Stimulated activated CD4-positive, alpha-beta T cell treated with anti-CD3 and anti-CD28 coated beads, Interleukin-2, amount 100 ng/mL, for 48 hours (primary cell): ENCODE measurements around the gene TP53I13.
"Not testable (repeated sequence)": the region's sequence is repeated elsewhere in the genome, so short reads cannot be mapped to it uniquely, and the experiment has no call there.

Experiments used
- DNase-seq, 2 donors: peaks; one replicate each; pipeline ENCODE4 v3.0.0-alpha.2; 2020

The TP53I13 gene, protein sequence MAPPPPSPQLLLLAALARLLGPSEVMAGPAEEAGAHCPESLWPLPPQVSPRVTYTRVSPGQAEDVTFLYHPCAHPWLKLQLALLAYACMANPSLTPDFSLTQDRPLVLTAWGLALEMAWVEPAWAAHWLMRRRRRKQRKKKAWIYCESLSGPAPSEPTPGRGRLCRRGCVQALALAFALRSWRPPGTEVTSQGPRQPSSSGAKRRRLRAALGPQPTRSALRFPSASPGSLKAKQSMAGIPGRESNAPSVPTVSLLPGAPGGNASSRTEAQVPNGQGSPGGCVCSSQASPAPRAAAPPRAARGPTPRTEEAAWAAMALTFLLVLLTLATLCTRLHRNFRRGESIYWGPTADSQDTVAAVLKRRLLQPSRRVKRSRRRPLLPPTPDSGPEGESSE

GRCh38 chr17:29568331-29569244, at the start of gene TP53I13:
TP53I13 (plus strand) TSS chr17:29568701; CDS start chr17:29568759, 58 bp downstream.
- DNase-seq = peak; percentile 80 to 84

DNA sequence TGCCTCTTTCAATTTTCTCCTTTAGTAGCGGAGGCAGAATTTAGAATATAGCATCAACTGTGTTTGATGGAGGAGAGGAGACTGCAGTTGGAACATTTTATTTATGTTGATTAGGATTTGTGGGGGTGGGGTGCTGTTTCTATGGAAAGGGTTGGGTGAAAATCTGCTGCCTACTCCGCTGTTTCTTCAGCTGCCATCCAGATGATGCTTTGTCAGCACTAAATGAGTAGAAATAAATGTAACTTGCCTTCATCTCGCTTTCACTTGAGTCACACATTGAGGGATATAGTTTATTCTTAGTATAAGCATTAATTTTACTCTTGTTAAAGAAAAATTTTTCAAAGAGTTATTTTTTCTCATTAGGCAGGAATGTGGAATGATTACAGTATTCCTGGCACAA, 43.8 kb upstream of the TP53I13 start:
- DNase-seq = no peak

DNA sequence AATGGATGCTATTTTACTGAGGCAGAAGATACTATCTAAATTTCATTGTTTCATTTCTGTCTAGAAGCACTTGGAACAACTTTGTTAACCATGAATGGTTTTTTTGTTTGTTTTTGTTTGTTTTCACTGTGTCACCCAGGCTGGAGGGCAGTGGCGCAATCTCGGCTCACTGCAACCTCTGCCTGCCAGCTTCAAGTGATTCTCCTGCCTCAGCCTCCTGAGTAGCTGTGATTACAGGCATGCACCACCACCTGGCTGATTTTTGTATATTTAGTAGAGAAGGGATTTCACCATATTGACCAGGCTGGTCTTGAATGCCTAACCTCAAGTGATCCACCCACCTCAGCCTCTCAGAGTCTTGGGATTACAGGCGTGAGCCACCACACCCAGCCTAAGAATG, 42.2 kb upstream of the TP53I13 start:
- DNase-seq = no peak

- DNase-seq = no peak
Observed at GRCh38 chr17:29533976-29534375, 34.5 kb upstream of the TP53I13 start.

DNA sequence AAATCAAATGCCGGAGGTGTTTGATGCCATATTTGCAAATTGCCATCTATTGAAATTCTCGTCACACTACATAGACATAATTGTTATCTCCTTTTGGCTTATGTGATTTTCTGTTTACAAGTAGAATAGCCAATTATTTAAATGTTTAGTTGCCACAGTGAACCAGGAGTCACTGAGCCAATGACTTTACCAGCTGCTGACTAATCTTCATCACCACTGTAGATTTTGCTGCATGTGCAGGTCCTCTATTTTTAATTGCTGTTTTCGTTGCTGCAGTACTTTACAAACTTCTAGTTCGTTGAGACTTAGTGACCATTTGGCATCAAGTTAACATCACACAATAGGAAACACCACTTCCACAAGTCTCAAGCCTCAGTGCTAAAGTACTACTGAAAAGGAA, 24.4 kb upstream of the TP53I13 start:
- no peak for DNase-seq

GRCh38 chr17:29546085-29546484, 22.4 kb upstream of the TP53I13 start:
- DNase-seq = no peak

GRCh38 chr17:29546830-29547229, 21.7 kb upstream of the TP53I13 start:
- DNase-seq = no peak

DNA sequence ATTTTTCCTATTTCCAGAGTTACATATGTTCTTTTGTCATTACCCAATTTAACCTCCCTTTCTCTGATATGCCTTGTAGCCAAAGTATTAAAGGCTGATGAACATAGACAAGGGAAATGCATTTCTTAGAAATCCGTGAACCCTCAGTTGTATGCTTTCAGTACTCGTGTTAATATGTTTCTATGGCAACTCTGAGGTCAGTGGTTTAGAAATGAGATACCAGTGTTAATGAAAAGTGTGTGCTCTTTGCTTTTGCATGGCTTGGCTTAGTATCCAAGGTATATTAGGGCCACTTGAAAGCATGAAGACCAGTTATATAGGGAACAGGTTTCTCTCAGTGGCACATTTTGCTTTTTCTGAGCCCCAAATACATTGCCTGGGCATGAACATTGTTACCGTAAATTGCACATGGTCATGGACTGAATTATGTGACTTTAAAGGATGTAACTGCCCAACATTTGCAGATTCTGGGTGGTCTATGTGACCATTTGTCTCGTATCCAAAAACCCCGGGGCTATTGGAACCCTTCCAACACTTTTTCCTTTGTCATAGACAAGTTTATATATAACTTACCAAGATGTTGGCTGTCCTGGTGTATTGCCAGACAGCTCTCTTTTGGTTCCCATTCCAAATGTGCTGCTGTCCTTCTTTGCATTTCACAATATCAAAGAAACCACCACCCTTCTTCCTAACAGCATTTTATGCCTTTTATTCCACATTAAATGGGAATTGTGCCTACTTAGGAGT, 19.2 kb upstream of the TP53I13 start:
- no peak for DNase-seq

- DNase-seq = no peak
Observed at GRCh38 chr17:29555840-29556239, 12.7 kb upstream of the TP53I13 start.

GRCh38 chr17:29557085-29557738, 11.3 kb upstream of the TP53I13 start:
- no peak for DNase-seq

- DNase-seq = no peak
Observed at GRCh38 chr17:29557739-29558116, 10.8 kb upstream of the TP53I13 start.

DNA sequence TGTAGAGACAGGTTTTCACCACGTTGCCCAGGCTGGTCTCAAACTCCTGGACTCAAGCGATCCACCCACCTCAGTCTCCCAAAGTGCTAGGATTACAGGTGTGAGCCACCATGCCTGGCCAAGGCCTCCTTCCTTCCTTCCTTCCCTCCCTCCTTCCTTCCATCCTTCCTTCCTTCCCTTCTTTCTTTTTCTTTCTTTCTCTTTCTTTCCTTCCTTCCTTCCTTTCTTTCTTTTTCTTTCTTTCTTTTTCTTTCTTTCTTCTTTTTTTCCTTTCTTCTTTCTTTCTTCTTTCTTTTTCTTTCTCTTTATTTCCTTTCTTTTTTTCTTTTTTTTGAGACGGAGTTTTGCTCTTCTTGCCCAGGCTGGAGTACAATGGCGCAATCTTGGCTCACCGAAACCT, 10.4 kb upstream of the TP53I13 start:
- not testable (repeated sequence) for DNase-seq

DNA sequence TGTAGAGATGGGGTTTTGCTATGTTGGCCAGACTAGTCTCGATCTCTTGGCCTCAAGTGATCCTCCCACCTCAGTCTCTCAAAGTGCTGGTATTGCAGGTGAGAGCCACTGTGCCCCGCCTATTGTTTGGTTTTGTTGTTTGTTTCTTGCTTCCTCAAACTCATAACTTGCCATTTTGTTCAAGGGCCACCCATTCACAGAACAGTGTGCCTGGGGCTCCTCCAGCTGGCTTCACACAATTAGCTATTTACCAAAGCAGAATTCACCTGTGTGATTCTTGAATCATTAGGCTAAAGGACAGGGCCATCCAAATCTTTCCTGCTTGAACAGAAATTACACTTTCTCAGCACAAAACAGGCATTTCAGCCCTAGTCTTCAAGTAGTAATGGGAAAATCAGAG, 8.9 kb upstream of the TP53I13 start:
- DNase-seq = no peak

DNA sequence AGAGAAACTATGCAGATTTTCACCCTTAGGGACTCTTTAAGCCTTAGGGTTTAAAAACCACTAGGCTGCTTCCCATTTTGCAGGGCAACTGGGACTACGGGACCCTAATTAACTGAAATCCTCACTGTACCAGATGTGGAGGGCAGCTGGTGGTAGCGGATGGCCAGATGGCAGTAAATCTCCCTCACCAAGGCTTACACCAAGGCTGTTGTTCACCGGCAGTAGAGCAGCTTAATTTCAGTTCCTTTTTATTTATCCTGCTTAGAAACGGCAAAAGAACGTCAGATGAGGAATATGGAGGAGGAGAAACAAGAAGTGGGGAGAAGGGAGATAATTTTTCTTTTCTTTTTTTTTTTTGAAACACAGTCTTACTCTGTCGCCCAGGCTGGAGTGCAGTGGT, 8.2 kb upstream of the TP53I13 start:
- DNase-seq = no peak

- DNase-seq = no peak
Observed at GRCh38 chr17:29561554-29562517, 6.7 kb upstream of the TP53I13 start.

DNA sequence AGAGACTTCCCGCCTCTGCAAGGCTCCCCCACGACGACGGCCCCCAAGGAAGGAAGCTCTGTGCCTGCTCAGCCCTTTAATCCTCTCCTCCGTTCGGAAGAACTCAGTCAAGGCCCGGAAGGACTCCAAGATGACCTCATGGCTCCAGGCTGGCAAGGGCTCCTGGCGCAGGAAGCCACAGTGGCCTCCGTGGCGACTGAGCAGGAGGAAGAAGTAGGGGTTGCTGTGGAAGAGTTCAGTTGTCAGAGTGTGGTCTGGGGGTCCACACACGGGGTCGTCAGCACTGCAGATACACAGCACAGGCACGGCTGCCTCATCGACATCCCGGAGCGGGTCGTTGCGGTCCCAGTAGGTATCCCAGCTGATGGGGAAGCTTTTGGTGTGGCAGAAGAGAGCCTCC, 5.9 kb upstream of the TP53I13 start:
- no peak for DNase-seq

GRCh38 chr17:29563816-29564215, 4.7 kb upstream of the TP53I13 start:
- DNase-seq = no peak

DNA sequence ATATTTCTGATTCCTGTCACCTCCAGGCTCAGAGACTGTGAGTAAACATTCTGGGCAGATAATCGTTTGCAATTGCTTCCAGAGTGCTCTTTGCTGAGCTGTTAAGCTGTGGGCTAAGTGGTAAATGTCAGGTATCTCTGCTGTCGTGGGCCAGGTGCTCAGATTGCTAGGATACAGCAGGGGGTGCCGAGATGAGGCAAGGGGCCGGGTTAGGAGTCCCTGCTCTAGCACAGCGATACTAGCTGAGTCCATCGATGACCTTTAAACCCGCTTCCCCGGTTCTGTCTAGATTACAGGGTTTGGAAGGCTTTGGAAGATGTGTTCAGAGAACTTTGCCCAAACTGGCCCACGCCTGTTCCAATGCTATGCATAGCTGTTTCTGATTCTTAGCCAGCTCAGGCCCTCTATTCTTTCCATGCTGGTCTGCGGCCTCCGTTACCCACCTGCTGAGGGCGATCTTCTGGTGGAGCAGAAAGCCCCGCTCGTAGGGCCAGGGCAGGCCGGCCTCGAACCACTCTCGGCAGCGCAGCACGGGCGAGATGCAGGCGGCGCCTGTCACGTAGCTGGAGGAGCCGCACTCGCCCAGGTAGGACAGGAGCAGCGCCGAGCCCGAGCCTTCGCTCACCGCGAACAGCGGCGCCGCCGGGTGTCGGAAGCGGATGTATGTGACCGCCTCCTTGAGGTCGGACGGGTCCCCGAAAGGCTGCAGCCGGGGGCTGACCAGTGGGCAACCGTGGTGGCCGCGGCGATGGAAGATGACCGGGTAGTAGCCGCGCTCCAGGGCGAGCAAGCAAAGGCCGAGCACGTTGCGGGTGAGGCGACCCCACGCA, 2.6 kb upstream of the TP53I13 start:
- DNase-seq = peak; percentile 48 to 53

GRCh38 chr17:29566473-29567303, 1.8 kb upstream of the TP53I13 start, which contains the start of gene ABHD15:
ABHD15 (minus strand) TSS chr17:29567037; CDS start chr17:29566966, 71 bp downstream.
- DNase-seq = peak; percentile 50 to 52

- no peak for DNase-seq
Observed at GRCh38 chr17:29567304-29567553, 1.3 kb upstream of the TP53I13 start.
